DND-41 (cell line): ENCODE data around the gene MRPL54.

Source experiments
- ATAC-seq: fragments of 200-7000 bp; cut with Tn5 transposase; 3 replicates; pipeline ENCODE4 v1.9.1; 2021; ENCODE audit warnings: low read depth; ENCODE audit not compliant: insufficient read depth
- DNase-seq: peaks from one replicate; pipeline ENCODE4 v3.0.0-alpha.2; 2020
- H2AFZ ChIP-seq: 2 replicates; pipeline ENCODE4 v1.6.0; 2012; ENCODE audit warnings: low read depth, low read length
- H3K27ac ChIP-seq: 2 replicates; pipeline ENCODE4 v1.5.1; 2012; ENCODE audit warnings: low read length, inconsistent platforms
- H3K27me3 ChIP-seq: fragments of 200-600 bp; sonication (generic); 2 replicates; pipeline ENCODE4 v1.6.0; 2012; ENCODE audit warnings: low read length, mild to moderate bottlenecking, inconsistent platforms; ENCODE audit not compliant: insufficient read depth, poor library complexity
- H3K36me3 ChIP-seq: 2 replicates; pipeline ENCODE4 v1.5.1; 2012; ENCODE audit warnings: low read length, inconsistent platforms; ENCODE audit not compliant: insufficient read depth
- H3K4me1 ChIP-seq: 2 replicates; pipeline ENCODE4 v1.5.1; 2012; ENCODE audit warnings: mild to moderate bottlenecking, low read length; ENCODE audit not compliant: insufficient read depth
- H3K4me2 ChIP-seq: 2 replicates; pipeline ENCODE4 v1.6.0; 2012; ENCODE audit warnings: mild to moderate bottlenecking, moderate library complexity, low read length, inconsistent platforms; ENCODE audit not compliant: insufficient read depth
- H3K4me3 ChIP-seq, 2 experiments: fragments of 200-600 bp in 1 of 2; shearing (Covaris generic) in 1 of 2; 2 replicates each; pipeline ENCODE4 v1.5.1; 2012 to 2016; ENCODE audit warnings: inconsistent platforms in 2 of 2, low read length in 2 of 2, mild to moderate bottlenecking in 2 of 2, low read depth in 1 of 2, moderate library complexity in 1 of 2
- H3K79me2 ChIP-seq: 2 replicates; pipeline ENCODE4 v1.6.0; 2012; ENCODE audit warnings: low read length, inconsistent platforms; ENCODE audit not compliant: insufficient read depth
- H3K9ac ChIP-seq: 2 replicates; pipeline ENCODE4 v1.6.0; 2012; ENCODE audit warnings: low read depth, mild to moderate bottlenecking, inconsistent platforms, low read length, moderate library complexity
- H3K9me3 ChIP-seq: 2 replicates; pipeline ENCODE4 v1.5.1; 2012; ENCODE audit warnings: low read length, moderate library complexity, mild to moderate bottlenecking, inconsistent platforms; ENCODE audit not compliant: insufficient read depth, severe bottlenecking
- H4K20me1 ChIP-seq: 2 replicates; pipeline ENCODE4 v1.6.0; 2012; ENCODE audit warnings: low read length; ENCODE audit not compliant: insufficient read depth
- EZH2 ChIP-seq: IDR thresholded peaks from 3 replicates; pipeline ENCODE4 v1.6.1; 2012; ENCODE audit warnings: borderline replicate concordance, low read depth, mild to moderate bottlenecking, moderate library complexity, low read length, inconsistent platforms; ENCODE audit not compliant: severe bottlenecking
- TF ChIP-seq, protein P1 (sequence below): IDR thresholded peaks from 2 replicates; pipeline ENCODE4 v1.5.1; 2012; ENCODE audit warnings: borderline replicate concordance, low read length, moderate library complexity, mild to moderate bottlenecking; ENCODE audit not compliant: poor library complexity, severe bottlenecking; ENCODE audit errors: extremely low read depth

Gene MRPL54

GRCh38 chr19:3816566-3817218, 54.2 kb downstream of the MRPL54 start:
- DNase-seq (no peak), ATAC-seq (no peak)
- H3K9me3 ChIP-seq: no peaks in the 10 kb centered on the region
- no peaks in the 10 kb centered on the region for H3K79me2 ChIP-seq
- H3K4me3 ChIP-seq: no peak overlapping the region
- no peaks in the 10 kb centered on the region for H4K20me1 ChIP-seq
- peaks cover 24% of the 10 kb centered on the region for H3K4me1 ChIP-seq
- no peaks in the 10 kb centered on the region for H3K36me3 ChIP-seq
- no peak overlapping the region for H3K27ac ChIP-seq
- no peak overlapping the region for H2AFZ ChIP-seq
- H3K4me2 ChIP-seq: no peak overlapping the region
- no peaks in the 10 kb centered on the region for H3K27me3 ChIP-seq
- H3K9ac ChIP-seq: no peak overlapping the region
- no peak for TF ChIP-seq EZH2
- TF ChIP-seq, protein P1, sequence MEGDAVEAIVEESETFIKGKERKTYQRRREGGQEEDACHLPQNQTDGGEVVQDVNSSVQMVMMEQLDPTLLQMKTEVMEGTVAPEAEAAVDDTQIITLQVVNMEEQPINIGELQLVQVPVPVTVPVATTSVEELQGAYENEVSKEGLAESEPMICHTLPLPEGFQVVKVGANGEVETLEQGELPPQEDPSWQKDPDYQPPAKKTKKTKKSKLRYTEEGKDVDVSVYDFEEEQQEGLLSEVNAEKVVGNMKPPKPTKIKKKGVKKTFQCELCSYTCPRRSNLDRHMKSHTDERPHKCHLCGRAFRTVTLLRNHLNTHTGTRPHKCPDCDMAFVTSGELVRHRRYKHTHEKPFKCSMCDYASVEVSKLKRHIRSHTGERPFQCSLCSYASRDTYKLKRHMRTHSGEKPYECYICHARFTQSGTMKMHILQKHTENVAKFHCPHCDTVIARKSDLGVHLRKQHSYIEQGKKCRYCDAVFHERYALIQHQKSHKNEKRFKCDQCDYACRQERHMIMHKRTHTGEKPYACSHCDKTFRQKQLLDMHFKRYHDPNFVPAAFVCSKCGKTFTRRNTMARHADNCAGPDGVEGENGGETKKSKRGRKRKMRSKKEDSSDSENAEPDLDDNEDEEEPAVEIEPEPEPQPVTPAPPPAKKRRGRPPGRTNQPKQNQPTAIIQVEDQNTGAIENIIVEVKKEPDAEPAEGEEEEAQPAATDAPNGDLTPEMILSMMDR: no peak
